Measurements from ENCODE around the gene DOLPP1.
"Not testable (repeated sequence)": the region's sequence is repeated elsewhere in the genome, so short reads cannot be mapped to it uniquely, and the experiment has no call there.

DNA sequence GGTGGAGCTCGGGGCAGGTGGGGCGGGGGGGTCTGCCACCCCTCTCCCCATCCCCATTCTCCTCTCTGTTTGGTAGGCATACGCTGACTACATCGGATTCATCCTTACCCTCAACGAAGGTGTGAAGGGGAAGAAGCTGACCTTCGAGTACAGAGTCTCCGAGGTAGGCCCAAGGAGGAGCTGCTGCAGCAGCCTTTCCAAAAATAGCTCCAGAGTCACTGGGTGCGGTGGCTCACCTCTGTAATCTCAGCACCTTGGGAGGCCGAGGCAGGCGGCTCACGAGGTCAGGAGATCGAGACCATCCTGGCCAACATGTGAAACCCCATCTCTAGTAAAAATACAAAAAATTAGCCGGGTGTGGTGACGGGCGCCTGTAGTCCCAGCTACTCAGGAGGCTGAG is 42.1 kb downstream of the DOLPP1 start:
- TF ChIP-seq POLR2A (IDR thresholded peaks at IDR 0.05; ENCODE audit: low read length); GATA1 (IDR thresholded peaks at IDR 0.05; ENCODE audit: low read depth, low read length): not testable (repeated sequence)
